Right renal pelvis (tissue), 4 donors: ENCODE results near the gene SCN10A. TPM values are rescaled to one million over a fixed set of nuclear protein-coding genes. Genes with fewer than 3 reads are reported as not detected.

ENCODE experiments used
- DNase-seq, 4 donors: peaks; one replicate each; pipeline ENCODE4 v3.0.0-alpha.2; 2013; ENCODE audit warnings: low read depth in 4 of 4, low spot score in 3 of 4, missing footprints in 1 of 4
- polyA plus RNA-seq, 4 donors: library from polyadenylated mRNA; unstranded; fragments of 120-200 nt; gene quantifications; one replicate each; pipeline ENCODE4 v1.2.1, GENCODE V29; 2013; ENCODE audit not compliant: insufficient read length in 4 of 4

SCN10A gene
- polyA plus RNA-seq, 4 donors = not detected

GRCh38 chr3:38722781-38723568, 93.0 kb downstream of the SCN10A start:
- DNase-seq = no peak

DNA sequence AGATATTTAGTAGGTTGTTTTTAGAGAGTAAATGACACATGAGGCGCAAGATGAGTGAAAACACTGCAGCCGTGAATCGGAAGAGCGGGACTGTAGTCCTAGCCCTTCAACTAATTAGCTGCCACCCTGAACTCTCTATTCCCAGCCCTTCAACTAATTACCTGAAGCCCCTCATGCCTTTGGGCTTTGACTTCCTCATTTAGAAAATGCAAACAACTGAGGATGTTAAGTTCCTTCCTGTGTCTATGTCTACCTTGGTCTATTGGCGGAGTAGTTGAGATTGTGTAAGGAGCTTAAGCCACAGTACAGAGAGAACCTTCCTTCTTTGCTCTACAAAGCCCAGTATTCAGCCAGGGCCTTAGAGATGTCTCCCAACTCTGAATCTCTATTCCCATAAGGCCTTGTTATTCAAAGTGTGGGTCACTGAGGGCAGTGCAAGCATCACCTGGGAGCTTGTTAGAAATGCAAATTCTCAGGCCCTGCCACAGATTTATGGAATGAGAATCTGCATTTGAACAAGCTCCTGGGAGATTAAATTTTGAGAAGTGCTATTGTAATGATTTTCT, 94.7 kb downstream of the SCN10A start:
- no peak for DNase-seq

GRCh38 chr3:38720465-38720864, 95.6 kb downstream of the SCN10A start:
- DNase-seq = no peak

DNA sequence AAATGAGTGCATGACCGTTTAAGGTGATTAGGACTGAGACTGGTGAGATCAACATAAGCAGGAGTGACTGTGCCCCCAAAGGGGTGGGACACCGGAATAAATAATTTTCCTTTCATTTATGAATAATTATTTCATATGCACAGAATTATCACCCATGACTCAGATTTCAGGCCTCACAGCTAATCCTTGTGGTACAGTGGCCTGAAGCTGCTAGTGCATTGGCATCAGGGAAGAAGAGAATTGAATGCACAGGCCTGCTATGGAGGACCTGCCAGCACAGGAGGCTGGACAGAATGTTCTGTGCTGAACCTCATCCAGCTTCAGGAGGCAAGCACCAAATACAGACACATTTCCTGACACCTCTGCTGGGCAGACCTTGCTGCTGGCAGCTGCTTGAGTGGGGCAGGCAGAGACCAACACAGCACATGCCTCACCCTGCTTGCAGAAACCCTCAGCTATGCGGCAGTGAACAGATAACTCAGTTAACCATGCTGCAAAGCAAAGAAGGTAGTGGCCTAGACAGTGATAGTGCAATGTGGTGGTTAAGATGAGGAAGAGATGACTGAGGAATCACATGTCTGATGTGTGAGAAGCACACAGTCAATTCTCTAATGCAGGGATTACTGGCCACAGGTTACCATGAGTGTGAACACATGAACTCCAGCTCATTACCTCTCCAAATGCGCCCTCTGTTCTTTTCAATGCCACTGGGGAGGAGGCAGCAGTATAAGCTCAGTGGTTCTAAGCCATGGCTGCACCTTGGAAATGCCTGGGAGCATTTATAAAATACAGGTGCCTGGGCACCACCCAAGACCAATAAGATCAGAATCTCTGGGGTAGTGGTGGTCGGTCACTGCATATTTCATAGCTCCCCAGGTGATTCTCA, 98.4 kb downstream of the SCN10A start:
- DNase-seq = no peak

- DNase-seq = no peak
Observed at GRCh38 chr3:38713121-38713520, 102.9 kb downstream of the SCN10A start.

DNA sequence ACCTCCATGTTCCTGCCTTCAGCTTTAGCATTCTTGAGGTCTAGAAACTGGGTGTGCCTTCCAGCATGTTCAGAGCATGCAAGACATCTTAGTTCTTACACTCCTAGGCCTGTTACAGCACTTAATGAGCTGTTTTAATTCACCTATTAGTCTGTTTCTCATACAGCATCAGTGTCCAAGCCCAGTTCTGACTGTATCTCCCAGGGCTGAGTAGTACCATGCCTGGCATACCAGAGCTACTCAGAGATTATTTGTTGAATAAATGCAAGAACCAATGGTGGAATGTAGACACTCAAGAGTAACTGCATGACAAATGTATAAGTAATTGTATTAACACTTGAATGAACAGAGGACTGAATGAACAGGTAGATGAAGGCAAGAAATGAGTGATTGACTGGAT, 104.7 kb downstream of the SCN10A start:
- DNase-seq = no peak

DNA sequence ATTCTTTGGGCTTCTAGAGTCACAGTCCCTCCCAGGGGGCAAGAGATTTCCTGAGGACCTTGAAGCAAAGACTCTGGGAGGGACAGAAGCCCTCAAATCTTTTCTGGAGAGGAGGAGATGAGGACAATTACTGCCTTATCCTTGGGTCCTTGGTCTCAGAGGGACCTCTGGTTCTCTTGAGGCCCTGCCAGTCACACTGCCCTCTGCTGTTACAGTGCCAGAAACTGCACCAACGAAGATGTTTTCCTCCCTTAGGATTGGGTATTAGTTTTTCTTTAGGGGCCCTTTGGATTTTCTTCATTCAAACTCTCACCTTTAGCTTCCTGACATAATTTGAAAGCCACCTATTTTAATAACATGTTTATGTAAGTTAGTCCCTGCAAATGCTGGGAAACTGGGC, 108.3 kb downstream of the SCN10A start:
- DNase-seq = no peak

GRCh38 chr3:38706961-38707360, 109.1 kb downstream of the SCN10A start:
- no peak for DNase-seq

GRCh38 chr3:38702231-38702630, 113.8 kb downstream of the SCN10A start:
- DNase-seq = no peak

- no peak for DNase-seq
Observed at GRCh38 chr3:38698760-38699159, 117.3 kb downstream of the SCN10A start.

DNA sequence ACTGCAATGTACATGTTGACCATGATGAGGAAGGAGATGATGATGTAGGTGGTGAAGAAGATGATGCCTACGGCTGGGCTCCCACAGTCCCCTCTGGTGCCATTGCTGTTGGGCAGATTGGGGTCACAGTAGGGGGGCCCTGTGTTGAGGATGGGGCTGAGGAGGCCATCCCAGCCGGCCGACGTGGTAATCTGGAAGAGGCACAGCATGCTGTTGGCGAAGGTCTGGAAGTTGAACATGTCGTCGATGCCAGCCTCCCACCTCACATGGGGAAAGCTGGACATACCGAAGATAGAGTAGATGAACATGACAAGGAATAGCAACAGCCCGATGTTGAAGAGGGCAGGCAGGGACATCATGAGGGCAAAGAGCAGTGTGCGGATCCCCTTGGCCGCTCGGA, 118.0 kb downstream of the SCN10A start:
- DNase-seq = no peak

GRCh38 chr3:38696034-38696433, 120.0 kb downstream of the SCN10A start:
- no peak for DNase-seq

DNA sequence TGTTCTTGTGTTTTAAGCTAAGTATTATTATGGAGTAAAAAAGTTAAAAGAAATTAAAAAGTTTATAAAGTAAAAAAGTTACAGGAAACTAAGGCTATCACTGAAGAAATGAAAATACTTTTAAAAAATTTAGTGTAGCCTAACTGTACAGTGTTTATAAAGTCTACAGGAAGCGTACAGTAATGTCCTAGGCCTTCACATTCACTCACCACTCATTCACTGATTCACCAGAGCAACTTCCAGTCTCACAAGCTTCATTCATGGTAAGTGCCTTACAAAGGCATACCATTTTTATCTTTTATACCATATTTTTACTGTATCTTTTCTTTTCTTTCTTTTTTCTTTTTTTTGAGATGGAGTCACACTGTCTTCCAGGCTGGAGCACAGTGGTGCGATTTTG, 125.8 kb downstream of the SCN10A start:
- DNase-seq = no peak

- DNase-seq = no peak
Observed at GRCh38 chr3:38689774-38690173, 126.2 kb downstream of the SCN10A start.

DNA sequence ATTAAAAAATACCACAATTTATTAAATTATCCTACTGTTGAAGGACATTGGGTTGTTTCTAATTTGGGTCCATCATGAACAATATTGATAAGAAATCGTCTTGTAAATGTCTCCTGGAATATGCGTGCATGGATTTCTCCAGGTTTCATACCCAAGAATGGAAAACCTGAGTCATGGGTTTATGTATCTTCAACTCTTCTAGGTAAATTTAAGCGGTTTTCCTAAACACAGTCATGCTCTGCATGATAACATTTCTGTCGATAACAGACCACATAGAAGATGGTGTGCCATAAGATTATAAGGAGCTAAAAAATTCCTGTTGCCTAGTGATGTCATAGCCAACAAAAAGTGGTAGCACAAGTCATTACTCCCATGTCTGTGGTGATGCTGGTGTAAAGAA, 126.7 kb downstream of the SCN10A start:
- no peak for DNase-seq

DNA sequence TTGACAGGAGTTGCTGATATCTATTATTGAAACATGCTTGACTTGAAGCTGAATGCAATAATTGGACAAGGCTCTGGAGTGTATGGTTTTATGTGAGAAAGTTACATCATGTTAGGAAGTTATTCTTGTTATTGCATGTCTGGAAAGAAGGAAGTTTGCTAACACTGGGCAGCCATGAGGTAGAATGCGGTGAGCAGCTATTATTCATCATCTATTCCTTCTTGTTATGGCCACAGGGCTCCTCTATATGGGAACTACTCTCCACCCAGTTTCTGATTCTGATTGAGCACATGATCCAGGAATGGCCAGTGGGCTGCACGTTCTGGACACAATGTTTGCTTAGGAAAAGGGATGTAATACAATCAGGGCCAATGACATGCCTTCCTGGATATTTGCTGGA, 128.7 kb downstream of the SCN10A start:
- no peak for DNase-seq

GRCh38 chr3:38684546-38684945, 131.5 kb downstream of the SCN10A start:
- no peak for DNase-seq

DNA sequence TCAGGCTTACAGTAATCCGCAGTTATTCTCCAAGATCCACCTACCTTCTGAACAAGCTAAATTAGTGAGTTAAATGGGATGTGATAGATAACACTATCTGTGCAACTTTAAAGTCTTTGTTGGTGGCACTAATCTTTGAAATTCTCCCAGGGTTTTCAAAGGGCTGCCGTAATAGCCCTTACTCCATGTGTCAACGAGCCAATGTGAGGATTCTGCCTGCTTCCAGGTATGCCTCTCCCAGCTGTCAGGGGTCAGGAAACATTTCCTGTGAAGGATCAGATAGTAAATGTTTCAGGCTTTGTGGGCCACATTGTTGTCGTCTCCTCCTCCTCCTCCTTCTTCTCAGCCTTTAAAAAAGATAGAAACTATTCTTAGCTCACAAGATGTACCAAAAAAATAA, 146.3 kb downstream of the SCN10A start:
- no peak for DNase-seq

DNA sequence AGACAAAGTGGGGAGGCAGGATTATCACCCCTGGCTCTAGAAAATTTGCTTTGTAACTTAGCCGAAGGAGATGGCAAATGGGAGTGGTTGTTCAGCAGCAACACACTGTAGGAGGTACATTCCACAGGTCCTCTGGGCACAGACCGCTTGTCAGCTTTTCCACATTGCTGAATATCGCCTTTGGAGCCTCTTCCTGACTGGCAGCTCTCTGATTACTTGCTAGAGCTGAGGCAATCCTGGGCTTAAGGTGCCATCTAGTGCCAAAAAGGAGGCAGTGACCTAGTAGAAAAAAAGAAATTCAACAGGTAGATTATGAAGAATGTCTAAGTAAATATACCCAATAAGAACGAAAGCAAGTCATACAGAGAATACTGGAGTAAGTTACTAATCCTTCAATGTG, 153.5 kb downstream of the SCN10A start:
- DNase-seq = no peak

GRCh38 chr3:38658841-38659240, 157.2 kb downstream of the SCN10A start:
- DNase-seq = no peak

DNA sequence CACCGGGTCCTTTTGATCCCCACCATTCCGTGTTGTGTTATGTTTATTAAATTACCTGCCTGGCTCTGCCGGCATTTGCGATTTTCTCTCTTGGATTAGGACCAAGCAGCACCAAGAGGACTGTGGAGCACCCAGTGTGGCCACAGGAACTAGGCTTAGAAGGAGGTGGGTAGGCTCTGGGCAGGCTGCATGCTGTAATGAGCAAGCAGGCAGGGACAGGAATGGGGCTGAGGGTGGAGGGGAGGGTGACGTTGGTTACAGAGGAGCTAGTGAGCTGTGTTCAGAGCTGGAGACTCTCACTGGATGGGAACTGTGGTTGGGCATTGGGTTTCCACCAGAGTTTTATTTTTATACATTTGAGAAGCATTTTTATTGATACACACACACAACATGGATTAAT, 158.6 kb downstream of the SCN10A start:
- DNase-seq = no peak
